ENCODE measurements around the gene DIS3. TPM values are rescaled to one million over a fixed set of nuclear protein-coding genes. Genes with fewer than 3 reads are reported as not detected.
"Not testable (repeated sequence)": the region's sequence is repeated elsewhere in the genome, so short reads cannot be mapped to it uniquely, and the experiment has no call there.

The DIS3 gene, protein sequence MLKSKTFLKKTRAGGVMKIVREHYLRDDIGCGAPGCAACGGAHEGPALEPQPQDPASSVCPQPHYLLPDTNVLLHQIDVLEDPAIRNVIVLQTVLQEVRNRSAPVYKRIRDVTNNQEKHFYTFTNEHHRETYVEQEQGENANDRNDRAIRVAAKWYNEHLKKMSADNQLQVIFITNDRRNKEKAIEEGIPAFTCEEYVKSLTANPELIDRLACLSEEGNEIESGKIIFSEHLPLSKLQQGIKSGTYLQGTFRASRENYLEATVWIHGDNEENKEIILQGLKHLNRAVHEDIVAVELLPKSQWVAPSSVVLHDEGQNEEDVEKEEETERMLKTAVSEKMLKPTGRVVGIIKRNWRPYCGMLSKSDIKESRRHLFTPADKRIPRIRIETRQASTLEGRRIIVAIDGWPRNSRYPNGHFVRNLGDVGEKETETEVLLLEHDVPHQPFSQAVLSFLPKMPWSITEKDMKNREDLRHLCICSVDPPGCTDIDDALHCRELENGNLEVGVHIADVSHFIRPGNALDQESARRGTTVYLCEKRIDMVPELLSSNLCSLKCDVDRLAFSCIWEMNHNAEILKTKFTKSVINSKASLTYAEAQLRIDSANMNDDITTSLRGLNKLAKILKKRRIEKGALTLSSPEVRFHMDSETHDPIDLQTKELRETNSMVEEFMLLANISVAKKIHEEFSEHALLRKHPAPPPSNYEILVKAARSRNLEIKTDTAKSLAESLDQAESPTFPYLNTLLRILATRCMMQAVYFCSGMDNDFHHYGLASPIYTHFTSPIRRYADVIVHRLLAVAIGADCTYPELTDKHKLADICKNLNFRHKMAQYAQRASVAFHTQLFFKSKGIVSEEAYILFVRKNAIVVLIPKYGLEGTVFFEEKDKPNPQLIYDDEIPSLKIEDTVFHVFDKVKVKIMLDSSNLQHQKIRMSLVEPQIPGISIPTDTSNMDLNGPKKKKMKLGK
- 10.6 and 18.4 TPM in 2 replicates for total RNA-seq (2014; rRNA removed; shearing (Covaris generic); ENCODE audit: low replicate concordance)

DNA sequence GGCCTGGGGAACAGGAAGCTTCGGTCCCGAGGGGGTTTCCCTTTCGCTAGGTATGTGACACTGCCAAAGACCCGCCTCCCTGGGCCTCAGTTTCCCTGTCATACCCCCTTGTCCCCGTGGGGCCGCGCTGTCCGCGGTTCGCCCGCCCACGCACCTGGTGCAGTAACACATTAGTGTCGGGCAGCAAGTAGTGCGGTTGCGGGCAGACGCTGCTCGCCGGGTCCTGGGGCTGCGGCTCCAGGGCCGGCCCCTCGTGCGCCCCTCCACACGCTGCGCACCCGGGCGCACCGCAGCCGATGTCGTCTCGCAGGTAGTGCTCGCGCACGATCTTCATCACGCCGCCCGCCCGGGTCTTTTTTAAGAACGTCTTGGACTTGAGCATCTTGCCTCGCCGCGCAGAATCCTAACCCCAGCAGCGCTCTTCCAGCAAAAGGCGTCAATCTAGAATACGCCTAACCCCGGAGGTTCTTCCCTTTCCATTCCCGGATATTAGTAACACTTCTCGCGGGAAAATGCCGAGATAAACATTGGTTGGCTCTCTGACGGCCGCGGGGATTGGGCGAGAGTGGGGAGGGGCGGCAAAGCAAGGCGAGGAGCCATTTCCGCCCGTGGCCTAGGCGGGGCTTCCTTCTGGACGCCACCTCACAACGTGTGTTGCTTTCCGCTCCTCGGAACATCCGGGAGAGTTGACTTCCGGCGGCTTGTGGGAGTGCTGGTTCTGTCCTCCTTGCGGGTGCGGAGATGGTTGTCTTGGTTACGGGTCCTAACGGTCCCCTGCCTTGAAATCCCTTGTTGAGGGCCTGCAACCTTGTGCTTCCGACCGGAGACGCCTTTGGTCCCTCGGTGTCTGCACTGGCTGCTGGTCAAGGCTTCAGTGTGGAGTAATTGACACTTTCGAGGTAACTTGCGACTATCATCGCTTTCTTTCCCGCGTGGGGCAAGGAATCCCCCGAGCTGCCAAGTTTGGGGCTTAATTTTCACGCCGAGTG lies at the start of gene DIS3, which contains the start of gene PIBF1:
TSS of gene DIS3 (minus strand) at position 450 of the 989 bp plus-strand sequence. CDS start at position 382, 68 bp downstream.
TSS of gene PIBF1 (plus strand) at position 683 of the 989 bp plus-strand sequence. CDS start 1,337 bp downstream, outside the sequence.
- in situ Hi-C loops (cut with HindIII; ENCODE audit: low pct_unique_long_range_greater_than_20kb, low sequenced_read_pairs) = no loop called here
- peak; percentile 96 for DNase-seq (ENCODE audit: low read depth)

DNA sequence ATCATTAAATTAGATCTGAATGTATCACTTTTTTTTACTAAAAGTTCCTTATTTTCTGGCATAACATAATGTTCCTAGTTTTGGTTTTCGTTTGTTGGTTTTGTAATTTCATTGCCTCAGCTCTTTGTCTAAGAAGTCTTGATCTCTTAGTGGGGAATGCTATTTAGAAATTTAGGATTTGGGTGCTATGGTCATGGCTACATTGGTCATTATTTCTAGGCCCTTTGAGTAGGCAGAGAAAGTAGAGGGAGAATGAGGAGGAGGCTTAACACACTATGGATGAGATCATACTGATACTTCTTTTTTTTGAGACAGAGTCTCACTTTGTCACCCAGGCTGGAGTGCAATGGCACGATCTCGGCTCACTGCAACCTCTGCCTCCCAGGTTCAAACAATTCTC lies 42.0 kb upstream of the DIS3 start:
- in situ Hi-C loops (cut with HindIII; ENCODE audit: low pct_unique_long_range_greater_than_20kb, low sequenced_read_pairs) = no loop called here
- no peak for DNase-seq (ENCODE audit: low read depth)

DNA sequence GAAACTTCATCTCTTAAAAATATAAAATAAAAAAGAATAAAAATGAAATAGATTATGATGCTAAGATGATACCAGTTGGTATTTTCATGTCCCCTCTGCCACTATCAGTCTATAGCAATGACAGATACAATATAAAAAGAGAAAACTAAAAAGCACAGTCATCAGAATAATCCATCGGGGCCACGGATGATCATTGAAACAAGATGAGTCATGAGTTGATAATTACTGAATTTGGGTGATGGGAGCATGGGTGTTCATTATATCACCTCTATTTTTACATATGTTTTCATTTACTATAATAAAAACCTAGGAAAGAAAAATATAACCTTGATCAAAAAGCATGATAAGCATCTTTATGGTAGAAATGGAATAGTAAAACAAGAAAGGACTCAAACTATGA lies 41.4 kb upstream of the DIS3 start:
- DNase-seq (ENCODE audit: low read depth) = no peak
- in situ Hi-C loops (cut with HindIII; ENCODE audit: low pct_unique_long_range_greater_than_20kb, low sequenced_read_pairs) = no loop called here

DNA sequence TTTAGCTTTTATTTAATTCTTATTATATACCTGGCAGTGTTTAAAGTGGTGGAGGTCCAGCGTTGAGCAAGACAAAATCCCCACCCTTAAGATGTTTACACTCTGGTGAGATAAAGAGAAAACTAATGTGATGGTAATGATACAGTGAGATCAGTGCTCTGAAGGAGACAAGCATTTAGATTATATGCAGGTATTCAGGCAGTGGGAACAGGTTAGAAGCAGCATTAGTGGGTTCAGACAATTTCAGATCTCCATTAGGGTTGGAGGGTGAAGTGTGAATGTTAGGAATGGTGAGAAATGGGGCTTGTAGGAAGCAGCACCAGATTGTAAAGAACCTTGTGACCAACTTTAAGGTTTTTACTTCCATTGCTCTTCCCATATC lies 39.2 kb upstream of the DIS3 start:
- DNase-seq (ENCODE audit: low read depth) = no peak
- in situ Hi-C loops (cut with HindIII; ENCODE audit: low pct_unique_long_range_greater_than_20kb, low sequenced_read_pairs) = no loop called here

DNA sequence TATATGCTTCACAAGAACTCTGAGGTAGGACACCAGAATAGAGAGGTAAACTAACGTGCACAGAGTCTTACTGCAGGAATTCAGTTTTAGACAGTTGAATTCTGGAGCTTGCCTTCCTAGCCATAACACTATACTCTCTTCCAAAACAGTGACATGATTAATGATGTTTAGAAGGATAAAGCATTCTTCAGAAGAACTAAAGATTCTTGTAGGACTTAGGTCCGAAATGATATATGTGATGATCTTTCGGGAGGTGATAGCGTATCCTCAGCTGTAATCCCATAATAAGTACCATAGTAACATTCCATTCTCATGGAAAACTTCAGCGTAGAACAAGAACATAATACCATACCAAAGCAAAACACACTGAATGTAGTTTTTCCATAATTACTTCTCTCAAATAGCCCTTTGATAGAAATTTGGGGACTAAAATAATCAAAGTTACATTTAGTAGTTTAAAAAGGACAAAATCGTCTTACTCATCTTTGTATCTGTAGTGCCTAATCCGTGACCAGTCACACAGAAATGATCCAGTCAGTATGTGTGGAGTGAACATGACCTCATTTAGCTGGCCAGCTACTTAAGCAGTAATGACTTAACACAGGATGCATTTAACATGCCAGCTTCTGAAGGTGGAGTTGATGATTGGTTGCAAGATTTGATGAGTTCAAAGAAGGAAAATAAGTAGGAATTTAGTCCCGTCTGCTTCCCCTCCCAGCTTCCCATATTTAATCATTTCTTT lies 38.6 kb upstream of the DIS3 start:
- DNase-seq (ENCODE audit: low read depth) = no peak
- in situ Hi-C loops (cut with HindIII; ENCODE audit: low pct_unique_long_range_greater_than_20kb, low sequenced_read_pairs) = no loop called here

DNA sequence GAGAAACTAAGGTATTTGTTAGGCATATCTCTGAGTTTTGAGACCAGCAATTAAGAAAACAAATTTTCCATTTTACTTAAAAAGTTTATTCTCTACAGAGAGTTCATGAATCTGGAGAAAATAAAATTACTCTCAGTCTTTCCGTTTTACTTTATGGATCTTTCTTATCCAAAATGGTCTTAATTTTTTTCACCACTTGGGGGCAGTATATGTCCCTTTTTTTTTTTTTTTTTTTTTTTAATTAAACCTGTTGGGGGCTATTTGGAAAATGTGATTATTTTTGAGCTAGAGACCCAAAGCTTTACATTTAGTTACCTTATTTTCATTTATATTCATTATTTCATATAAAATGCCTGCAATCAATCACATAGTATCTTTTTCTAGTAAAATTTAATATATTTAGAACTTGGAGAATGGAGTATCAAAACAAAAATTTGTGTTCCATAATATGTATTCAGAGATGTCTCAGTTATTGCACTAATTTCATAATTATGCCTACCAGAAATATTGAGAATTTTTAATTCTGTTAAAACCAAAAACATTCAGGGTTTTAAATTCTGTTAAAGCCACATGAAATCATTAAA lies 27.3 kb upstream of the DIS3 start:
- DNase-seq (ENCODE audit: low read depth) = peak; percentile 20
- in situ Hi-C loops (cut with HindIII; ENCODE audit: low pct_unique_long_range_greater_than_20kb, low sequenced_read_pairs) = no loop called here

DNA sequence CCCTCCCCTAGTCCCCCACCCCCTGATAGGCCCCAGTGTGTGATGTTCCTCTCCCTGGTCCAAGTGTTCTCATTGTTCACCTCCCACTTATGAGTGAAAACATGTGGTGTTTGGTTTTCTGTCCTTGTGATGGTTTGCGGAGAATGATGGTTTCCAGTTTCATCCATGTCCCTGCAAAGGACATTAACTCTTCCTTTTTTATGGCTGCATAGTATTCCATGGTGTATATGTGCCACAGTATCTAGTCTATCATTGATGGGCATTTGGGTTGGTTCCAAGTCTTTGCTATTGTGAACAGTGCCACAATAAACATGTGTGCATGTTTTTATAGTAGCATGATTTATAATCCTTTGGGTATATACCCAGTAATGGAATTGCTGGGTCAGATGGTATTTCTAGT lies 24.8 kb upstream of the DIS3 start:
- DNase-seq (ENCODE audit: low read depth); in situ Hi-C loops (cut with HindIII; ENCODE audit: low pct_unique_long_range_greater_than_20kb, low sequenced_read_pairs): not testable (repeated sequence)

DNA sequence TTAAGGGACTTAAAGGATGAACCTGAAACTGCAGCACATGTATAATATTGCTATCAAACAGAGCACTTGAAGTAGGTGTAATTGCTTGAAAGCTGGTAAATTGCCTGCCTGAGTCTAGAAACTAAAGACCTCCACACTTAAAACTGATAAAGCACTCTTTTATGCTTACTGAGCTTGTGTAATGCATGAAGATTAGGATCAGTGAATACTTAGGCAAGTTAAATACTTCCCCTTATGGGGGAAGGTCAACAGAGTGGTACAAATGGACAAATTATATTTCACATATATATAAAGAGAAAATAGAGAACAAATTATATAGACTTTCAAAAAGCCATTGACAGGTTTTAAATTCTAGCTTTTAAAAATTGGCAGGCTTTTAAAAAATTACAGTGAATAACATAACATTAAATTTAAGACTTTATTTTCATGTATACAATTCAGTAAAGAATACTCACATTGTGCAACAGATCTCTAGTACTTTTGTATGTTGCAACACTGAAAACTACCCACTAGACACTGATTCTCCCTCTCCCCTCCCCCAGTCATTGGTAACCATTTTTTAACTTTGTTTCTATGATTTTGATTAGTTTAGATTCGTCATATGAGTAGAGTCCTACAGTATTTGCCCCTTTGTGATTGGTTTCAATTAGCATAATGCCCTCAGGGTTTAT lies 24.1 kb upstream of the DIS3 start:
- in situ Hi-C loops (cut with HindIII; ENCODE audit: low pct_unique_long_range_greater_than_20kb, low sequenced_read_pairs) = no loop called here
- DNase-seq (ENCODE audit: low read depth) = no peak

DNA sequence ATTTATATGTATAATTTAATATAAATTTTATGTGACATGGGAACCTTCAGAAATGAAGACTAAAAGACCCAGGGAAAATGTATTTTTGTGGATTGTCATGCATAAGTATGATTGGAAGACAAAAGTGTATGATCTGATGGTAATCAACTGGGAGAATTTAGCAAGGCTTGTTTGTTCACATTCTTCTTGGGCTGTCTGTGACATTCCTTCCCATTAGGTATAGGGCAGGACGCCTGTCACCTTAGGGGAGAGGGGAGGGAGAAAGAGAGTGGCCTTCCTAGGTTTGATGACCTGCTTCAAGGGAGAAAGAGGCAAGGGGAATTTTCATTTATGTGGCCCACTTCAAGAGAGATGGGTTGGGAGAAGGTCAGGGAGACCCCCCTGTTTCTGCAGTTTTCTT lies 22.6 kb upstream of the DIS3 start:
- no peak for DNase-seq (ENCODE audit: low read depth)
- in situ Hi-C loops (cut with HindIII; ENCODE audit: low pct_unique_long_range_greater_than_20kb, low sequenced_read_pairs) = no loop called here

DNA sequence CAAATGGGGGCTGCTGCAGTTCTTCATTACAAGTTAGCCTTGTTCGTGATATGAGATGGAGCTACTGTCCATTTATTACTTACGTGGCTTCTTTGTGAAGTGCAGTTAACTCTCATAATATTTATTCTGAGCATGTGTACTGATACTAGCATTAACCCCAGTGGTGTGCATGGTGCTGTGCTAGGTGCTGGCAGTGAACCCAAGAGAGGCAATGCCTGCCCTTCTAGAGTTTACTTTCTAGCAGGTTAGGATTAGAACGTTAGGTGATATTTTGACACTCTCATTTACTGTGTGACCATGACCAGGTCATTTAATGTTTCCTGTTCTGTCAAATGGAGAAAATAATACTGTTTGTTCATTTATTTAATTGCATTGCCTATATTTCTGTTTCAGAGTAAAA lies 17.1 kb upstream of the DIS3 start:
- in situ Hi-C loops (cut with HindIII; ENCODE audit: low pct_unique_long_range_greater_than_20kb, low sequenced_read_pairs) = no loop called here
- no peak for DNase-seq (ENCODE audit: low read depth)

DNA sequence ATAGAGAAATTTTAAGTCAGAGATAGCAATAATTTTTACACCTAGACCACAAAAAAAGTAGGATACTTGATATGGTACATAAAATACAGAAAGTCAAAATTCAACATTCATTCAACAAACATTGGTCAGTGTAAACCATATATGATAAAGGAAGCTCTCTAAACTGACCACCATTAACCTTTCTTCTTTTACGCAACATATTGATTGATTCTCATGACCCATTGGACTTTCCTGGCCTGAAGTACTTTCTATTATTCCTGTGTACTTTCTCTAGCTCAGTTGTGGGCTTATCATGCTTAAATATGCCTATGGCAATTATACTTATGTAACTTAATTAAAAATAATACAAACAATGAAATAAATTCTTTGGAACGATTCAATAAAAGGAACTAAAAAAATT lies 10.9 kb upstream of the DIS3 start:
- DNase-seq (ENCODE audit: low read depth) = no peak
- in situ Hi-C loops (cut with HindIII; ENCODE audit: low pct_unique_long_range_greater_than_20kb, low sequenced_read_pairs) = no loop called here

DNA sequence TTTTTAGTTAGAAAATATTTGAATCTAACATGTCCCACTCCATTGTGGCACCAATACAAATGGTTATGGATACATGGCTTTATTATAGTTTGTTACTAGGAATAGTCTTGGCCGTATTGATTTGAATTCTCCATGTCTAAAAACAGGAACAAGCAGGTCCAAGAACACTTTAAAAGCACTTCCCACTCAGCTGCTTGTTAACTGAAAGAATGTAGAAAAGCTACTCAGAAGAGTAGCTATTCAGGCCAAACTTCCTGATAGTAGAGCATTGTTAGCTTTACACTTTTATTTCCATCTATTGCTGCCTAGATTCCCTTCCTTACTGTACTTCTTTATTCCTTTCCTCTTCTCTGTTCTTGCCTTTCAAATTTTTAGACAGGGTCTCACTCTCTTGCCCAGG lies 7.1 kb upstream of the DIS3 start:
- in situ Hi-C loops (cut with HindIII; ENCODE audit: low pct_unique_long_range_greater_than_20kb, low sequenced_read_pairs) = no loop called here
- no peak for DNase-seq (ENCODE audit: low read depth)

DNA sequence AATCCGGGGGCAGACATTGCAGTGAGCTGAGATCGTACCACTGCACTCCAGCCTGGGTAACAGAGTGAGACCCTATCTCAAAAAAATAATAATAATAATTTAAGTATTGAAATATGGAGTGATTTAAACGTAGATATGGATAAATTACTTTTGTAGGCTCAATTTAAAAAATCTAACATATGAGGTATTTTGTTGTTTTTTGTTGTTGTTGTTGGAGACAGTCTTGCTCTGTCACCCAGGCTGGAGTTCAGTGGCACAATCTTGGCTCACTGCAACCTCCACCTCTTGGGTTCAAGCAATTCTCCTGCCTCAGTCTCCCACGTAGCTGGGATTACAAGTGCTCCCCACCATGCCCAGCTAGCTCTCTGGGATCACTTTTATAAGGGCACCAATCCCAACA lies 3.0 kb upstream of the DIS3 start:
- in situ Hi-C loops (cut with HindIII; ENCODE audit: low pct_unique_long_range_greater_than_20kb, low sequenced_read_pairs); DNase-seq (ENCODE audit: low read depth): not testable (repeated sequence)

DNA sequence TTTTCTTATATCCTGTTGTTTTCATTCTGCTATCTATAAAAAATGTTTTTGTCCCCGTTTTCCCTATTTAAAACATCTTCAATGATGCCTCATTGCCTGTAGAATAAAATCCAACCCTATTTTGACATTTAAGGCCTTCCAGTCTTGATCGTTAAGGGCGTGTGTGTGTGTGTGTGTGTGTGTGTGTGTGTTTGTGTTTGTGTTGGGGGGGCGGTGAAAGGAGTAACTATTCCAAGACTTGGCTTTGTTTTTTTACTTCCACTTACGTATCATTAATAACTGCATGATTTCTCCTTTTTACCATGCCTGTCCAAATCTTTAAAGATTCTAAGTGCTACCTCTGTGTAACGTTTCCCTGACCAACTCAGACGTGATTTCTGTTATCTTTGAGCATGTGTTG lies 1.0 kb upstream of the DIS3 start:
- in situ Hi-C loops (cut with HindIII; ENCODE audit: low pct_unique_long_range_greater_than_20kb, low sequenced_read_pairs) = no loop called here
- DNase-seq (ENCODE audit: low read depth) = peak; percentile 12

DNA sequence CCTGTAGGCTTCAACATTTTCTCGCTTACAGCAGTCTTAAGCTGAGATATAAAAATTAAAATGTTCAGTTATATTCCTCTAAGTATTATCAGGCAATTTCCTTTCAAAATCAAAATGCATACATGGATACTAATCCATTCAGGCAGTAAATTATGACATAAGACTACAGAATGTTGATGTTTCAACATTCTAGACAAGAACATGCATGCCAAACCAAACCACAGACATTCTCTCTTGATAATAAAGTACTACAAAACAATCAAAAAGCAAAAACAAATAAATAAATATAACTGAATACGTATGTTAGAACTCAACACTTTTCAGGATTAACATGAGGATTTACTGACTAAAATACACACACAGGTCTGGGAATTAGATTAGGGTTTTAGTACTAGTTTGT lies 7.7 kb downstream of the DIS3 start:
- no peak for DNase-seq (ENCODE audit: low read depth)
- in situ Hi-C loops (cut with HindIII; ENCODE audit: low pct_unique_long_range_greater_than_20kb, low sequenced_read_pairs) = no loop called here

DNA sequence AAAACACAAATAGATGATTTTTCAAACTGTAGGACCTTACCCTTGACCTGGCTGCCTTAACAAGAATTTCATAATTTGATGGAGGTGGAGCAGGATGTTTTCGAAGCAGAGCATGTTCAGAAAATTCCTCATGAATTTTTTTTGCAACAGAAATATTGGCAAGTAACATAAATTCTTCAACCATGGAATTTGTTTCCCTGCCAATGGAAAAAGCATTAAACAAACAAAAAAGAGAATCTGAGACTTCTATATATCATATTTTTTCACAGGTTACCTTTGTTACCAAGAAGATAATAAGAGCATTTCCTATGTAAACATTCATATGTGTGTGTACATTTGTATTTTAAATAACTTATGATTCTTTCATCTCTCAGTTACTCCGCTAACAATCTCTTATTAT lies 18.3 kb downstream of the DIS3 start:
- DNase-seq (ENCODE audit: low read depth) = no peak
- in situ Hi-C loops (cut with HindIII; ENCODE audit: low pct_unique_long_range_greater_than_20kb, low sequenced_read_pairs) = no loop called here

DNA sequence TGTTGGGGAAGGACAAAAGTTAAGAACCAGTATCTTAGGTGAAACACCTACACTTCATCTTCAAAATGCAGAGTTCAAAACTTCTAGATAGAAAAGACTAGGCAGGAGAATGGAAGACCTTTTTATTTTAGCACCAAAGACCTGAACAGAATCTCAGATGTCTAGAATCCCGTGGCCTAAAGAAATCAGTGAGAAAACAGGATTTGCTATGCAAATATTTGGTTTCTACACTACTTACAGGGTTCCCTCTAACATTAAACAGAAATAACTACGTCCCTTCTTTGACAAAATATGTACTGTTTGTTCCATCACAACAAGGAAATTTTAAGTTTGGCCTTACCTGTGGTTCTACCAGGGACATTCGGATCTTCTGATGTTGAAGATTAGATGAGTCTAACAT lies 21.5 kb downstream of the DIS3 start:
- in situ Hi-C loops (cut with HindIII; ENCODE audit: low pct_unique_long_range_greater_than_20kb, low sequenced_read_pairs) = no loop called here
- DNase-seq (ENCODE audit: low read depth) = no peak

All from Caki2 (cell line).